ENCODE measurements around the gene TM7SF2.

DNA sequence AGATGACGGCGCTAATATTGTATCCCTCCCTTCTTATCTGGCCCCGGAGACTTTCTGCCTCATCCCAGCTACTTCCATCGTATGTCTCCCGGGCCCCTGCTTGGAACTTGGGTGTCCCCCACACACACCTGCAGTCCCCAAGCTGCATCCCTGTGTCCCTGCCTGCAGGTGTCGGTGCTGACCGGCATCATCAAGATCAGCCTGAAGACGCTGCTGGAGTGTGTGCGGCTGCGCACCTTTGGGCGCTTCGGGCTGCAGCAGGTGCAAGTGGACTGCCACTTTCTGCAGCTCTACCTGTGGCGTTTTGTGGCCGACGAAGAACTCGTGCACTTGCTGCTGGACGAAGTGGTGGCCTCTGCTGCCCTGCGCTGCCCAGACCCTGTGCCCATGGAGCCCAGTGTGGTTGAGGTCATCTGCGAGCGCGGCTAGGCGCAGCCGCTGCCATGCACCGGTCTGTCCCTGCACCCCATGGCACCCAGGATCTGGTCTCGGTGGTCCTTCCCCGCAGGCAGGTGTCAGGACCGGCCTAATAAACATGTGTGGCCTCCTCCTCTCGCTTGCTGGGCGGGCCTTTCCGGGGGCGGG lies 421 bp upstream of the TM7SF2 start:
- TF ChIP-seq, protein P1, sequence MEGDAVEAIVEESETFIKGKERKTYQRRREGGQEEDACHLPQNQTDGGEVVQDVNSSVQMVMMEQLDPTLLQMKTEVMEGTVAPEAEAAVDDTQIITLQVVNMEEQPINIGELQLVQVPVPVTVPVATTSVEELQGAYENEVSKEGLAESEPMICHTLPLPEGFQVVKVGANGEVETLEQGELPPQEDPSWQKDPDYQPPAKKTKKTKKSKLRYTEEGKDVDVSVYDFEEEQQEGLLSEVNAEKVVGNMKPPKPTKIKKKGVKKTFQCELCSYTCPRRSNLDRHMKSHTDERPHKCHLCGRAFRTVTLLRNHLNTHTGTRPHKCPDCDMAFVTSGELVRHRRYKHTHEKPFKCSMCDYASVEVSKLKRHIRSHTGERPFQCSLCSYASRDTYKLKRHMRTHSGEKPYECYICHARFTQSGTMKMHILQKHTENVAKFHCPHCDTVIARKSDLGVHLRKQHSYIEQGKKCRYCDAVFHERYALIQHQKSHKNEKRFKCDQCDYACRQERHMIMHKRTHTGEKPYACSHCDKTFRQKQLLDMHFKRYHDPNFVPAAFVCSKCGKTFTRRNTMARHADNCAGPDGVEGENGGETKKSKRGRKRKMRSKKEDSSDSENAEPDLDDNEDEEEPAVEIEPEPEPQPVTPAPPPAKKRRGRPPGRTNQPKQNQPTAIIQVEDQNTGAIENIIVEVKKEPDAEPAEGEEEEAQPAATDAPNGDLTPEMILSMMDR (optimal IDR thresholded peaks at IDR 0.05 in 1 of 3, IDR thresholded peaks at IDR 0.05 in 1 of 3, conservative IDR thresholded peaks at IDR 0.05 in 1 of 3; ENCODE audit: extremely low read depth in 1 of 3, insufficient read depth in 2 of 3, low read length in 3 of 3): no peak
- no peak for TF ChIP-seq EZH2 (IDR thresholded peaks at IDR 0.05; ENCODE audit: low read length)
